ENCODE measurements around the gene SLC43A2.

DNA sequence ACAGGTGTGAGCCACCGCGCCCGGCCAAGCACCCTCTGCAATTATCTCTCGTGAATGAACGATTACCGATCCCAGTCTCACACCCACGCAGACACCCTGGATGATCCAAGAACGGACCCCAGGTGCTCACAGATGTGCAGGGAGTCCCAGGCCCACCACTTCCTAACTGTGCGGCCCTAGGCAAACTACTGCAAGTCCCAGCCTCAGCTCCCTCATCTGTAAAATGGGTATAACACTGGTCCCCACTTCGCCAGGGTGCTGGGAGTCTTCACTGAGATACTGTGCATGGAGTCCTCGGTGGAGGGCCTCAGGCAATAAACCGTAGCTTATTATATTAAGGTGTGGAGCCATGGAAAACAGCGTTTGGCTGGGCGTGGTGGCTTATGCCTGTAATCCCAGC lies 44.5 kb downstream of the SLC43A2 start:
- TF ChIP-seq, protein P1, sequence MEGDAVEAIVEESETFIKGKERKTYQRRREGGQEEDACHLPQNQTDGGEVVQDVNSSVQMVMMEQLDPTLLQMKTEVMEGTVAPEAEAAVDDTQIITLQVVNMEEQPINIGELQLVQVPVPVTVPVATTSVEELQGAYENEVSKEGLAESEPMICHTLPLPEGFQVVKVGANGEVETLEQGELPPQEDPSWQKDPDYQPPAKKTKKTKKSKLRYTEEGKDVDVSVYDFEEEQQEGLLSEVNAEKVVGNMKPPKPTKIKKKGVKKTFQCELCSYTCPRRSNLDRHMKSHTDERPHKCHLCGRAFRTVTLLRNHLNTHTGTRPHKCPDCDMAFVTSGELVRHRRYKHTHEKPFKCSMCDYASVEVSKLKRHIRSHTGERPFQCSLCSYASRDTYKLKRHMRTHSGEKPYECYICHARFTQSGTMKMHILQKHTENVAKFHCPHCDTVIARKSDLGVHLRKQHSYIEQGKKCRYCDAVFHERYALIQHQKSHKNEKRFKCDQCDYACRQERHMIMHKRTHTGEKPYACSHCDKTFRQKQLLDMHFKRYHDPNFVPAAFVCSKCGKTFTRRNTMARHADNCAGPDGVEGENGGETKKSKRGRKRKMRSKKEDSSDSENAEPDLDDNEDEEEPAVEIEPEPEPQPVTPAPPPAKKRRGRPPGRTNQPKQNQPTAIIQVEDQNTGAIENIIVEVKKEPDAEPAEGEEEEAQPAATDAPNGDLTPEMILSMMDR (IDR thresholded peaks at IDR 0.05): no peak
- TF ChIP-seq POLR2AphosphoS5 (IDR thresholded peaks at IDR 0.05) (no peak), POLR2A (IDR thresholded peaks at IDR 0.05) (no peak)

Measured in stomach (tissue), 4 donors.